HL-60 (cell line): ENCODE data around the gene SORCS1.

Source experiments
- DNase-seq, 2 experiments: peaks; one replicate each; pipeline ENCODE4 v3.0.0-alpha.2; 2010 to 2020; ENCODE audit warnings: low read depth in 1 of 2, low spot score in 1 of 2
- H3K27ac ChIP-seq: fragments of 250-450 bp; sonication (Bioruptor Pico); replicated peaks from 2 replicates; pipeline ENCODE4 v1.5.1; 2020; ENCODE audit warnings: mild to moderate bottlenecking, moderate library complexity
- H3K27me3 ChIP-seq: fragments of 250-450 bp; sonication (Bioruptor Pico); 2 replicates; pipeline ENCODE4 v1.5.1; 2021; ENCODE audit warnings: mild to moderate bottlenecking, moderate library complexity; ENCODE audit not compliant: insufficient read depth, poor library complexity, severe bottlenecking
- H3K4me3 ChIP-seq: replicated peaks from 2 replicates; pipeline ENCODE4 v1.5.1; 2011; ENCODE audit warnings: mild to moderate bottlenecking, control low read depth, low read length; ENCODE audit not compliant: insufficient read depth
- GABPA ChIP-seq: IDR thresholded peaks from 2 replicates; pipeline ENCODE4 v1.6.1; 2012; ENCODE audit warnings: low read depth
- POLR2AphosphoS5 ChIP-seq: IDR thresholded peaks from 2 replicates; pipeline ENCODE4 v1.6.1; 2012; ENCODE audit warnings: low read depth
- SPI1 ChIP-seq: IDR thresholded peaks from 2 replicates; pipeline ENCODE4 v1.6.1; 2012; ENCODE audit warnings: low read depth, mild to moderate bottlenecking, borderline replicate concordance
- TF ChIP-seq, protein P1 (sequence below): IDR thresholded peaks from 2 replicates; pipeline ENCODE4 v1.6.1; 2012; ENCODE audit warnings: low read depth; ENCODE audit not compliant: insufficient replicate concordance
- TF ChIP-seq, protein P2 (sequence below): IDR thresholded peaks from one replicate; pipeline ENCODE4 v1.5.1; 2011; ENCODE audit warnings: low read length, control low read depth, inconsistent platforms; ENCODE audit not compliant: insufficient read depth

The SORCS1 gene

DNA sequence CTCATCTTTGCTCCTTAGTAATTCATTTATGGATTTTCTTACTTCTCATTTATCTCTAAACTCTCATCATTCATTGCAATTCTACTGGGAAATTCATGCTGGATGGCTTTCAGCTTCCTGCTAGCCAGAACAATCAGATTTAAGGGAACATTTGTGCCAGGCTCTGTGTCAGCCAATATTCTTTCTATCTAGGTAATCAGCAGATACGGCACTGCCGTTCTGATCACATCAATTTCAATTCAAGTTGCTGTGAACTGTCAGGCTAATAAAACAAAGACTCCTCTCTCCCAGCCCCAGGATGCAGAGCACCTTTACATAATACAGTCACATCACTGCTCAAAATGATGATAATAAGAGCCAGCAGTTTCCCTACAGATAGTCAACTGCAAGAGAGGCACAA, 468.3 kb downstream of the SORCS1 start:
- Histone ChIP-seq H3K27ac (no peak overlapping the region), H3K27me3 (no peaks in the 10 kb centered on the region), H3K4me3 (no peak overlapping the region)
- no peak for DNase-seq
- TF ChIP-seq, protein P1, sequence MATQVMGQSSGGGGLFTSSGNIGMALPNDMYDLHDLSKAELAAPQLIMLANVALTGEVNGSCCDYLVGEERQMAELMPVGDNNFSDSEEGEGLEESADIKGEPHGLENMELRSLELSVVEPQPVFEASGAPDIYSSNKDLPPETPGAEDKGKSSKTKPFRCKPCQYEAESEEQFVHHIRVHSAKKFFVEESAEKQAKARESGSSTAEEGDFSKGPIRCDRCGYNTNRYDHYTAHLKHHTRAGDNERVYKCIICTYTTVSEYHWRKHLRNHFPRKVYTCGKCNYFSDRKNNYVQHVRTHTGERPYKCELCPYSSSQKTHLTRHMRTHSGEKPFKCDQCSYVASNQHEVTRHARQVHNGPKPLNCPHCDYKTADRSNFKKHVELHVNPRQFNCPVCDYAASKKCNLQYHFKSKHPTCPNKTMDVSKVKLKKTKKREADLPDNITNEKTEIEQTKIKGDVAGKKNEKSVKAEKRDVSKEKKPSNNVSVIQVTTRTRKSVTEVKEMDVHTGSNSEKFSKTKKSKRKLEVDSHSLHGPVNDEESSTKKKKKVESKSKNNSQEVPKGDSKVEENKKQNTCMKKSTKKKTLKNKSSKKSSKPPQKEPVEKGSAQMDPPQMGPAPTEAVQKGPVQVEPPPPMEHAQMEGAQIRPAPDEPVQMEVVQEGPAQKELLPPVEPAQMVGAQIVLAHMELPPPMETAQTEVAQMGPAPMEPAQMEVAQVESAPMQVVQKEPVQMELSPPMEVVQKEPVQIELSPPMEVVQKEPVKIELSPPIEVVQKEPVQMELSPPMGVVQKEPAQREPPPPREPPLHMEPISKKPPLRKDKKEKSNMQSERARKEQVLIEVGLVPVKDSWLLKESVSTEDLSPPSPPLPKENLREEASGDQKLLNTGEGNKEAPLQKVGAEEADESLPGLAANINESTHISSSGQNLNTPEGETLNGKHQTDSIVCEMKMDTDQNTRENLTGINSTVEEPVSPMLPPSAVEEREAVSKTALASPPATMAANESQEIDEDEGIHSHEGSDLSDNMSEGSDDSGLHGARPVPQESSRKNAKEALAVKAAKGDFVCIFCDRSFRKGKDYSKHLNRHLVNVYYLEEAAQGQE = no peak
- TF ChIP-seq POLR2AphosphoS5 = no peak
- no peak for TF ChIP-seq GABPA
- TF ChIP-seq, protein P2, sequence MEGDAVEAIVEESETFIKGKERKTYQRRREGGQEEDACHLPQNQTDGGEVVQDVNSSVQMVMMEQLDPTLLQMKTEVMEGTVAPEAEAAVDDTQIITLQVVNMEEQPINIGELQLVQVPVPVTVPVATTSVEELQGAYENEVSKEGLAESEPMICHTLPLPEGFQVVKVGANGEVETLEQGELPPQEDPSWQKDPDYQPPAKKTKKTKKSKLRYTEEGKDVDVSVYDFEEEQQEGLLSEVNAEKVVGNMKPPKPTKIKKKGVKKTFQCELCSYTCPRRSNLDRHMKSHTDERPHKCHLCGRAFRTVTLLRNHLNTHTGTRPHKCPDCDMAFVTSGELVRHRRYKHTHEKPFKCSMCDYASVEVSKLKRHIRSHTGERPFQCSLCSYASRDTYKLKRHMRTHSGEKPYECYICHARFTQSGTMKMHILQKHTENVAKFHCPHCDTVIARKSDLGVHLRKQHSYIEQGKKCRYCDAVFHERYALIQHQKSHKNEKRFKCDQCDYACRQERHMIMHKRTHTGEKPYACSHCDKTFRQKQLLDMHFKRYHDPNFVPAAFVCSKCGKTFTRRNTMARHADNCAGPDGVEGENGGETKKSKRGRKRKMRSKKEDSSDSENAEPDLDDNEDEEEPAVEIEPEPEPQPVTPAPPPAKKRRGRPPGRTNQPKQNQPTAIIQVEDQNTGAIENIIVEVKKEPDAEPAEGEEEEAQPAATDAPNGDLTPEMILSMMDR = no peak
- no peak for TF ChIP-seq SPI1

- TF ChIP-seq, protein P1 = no peak
- TF ChIP-seq GABPA (no peak), POLR2AphosphoS5 (no peak), SPI1 (no peak)
- TF ChIP-seq, protein P2 = no peak
- Histone ChIP-seq H3K27ac (no peak overlapping the region), H3K27me3 (no peaks in the 10 kb centered on the region), H3K4me3 (no peak overlapping the region)
- DNase-seq = no peak
Measured at GRCh38 chr10:106694696-106695095, 469.8 kb downstream of the SORCS1 start.

GRCh38 chr10:106682175-106682574, 482.3 kb downstream of the SORCS1 start:
- Histone ChIP-seq H3K27ac (no peak overlapping the region), H3K4me3 (no peak overlapping the region), H3K27me3 (no peaks in the 10 kb centered on the region)
- no peak for DNase-seq
- TF ChIP-seq, protein P2 = no peak
- no peak for TF ChIP-seq POLR2AphosphoS5
- TF ChIP-seq SPI1 = no peak
- no peak for TF ChIP-seq GABPA
- TF ChIP-seq, protein P1 = no peak
